ENCODE results near the gene PRKRA. TPM values are rescaled to one million over a fixed set of nuclear protein-coding genes. Genes with fewer than 3 reads are reported as not detected.

PRKRA gene
- total RNA-seq, 1 experiment from 2014 or later, result 49.8 TPM

- H3K4me2 ChIP-seq (ENCODE audit: low read length), result no peak overlapping the region
- ChIA-PET CTCF (interaction anchor here (2.3 kb wide), 1 partner anchor 15 kb away, joined by 9 read pairs; no protein-coding TSS in a partner anchor), POLR2A (no interaction called here), RAD21 (ENCODE audit: low non-redundant PET in 1 of 2, low total read pairs in 2 of 2, uncharacterized antibody in 2 of 2, unreplicated experiment in 2 of 2) (no interaction called here)
- H3K79me2 ChIP-seq (ENCODE audit: insufficient read depth, low read length), result no peaks in the 10 kb centered on the region
- no peak overlapping the region for H3K27ac ChIP-seq (ENCODE audit: low read depth, low read length)
- BruUV-seq (replicated peaks), result no TSS peak
- no peak overlapping the region for H3K4me3 ChIP-seq (replicated peaks in 1 of 2; ENCODE audit: low read depth in 1 of 2, low read length in 2 of 2)
- intact Hi-C loops (cut with micrococcal nuclease), result no loop called here
- ATAC-seq (no peak), DNase-seq (ENCODE audit: low read depth, low spot score) (no peak)
- no peak overlapping the region for H2AFZ ChIP-seq (ENCODE audit: low read depth, low read length, poor library complexity, severe bottlenecking)
- H3K27me3 ChIP-seq (ENCODE audit: insufficient read depth, low read length), result no peaks in the 10 kb centered on the region
- H4K20me1 ChIP-seq (ENCODE audit: insufficient read depth), result no peaks in the 10 kb centered on the region
- H3K4me1 ChIP-seq (ENCODE audit: control insufficient read depth in 1 of 2, insufficient read depth in 2 of 2, low read length in 2 of 2), result peaks cover 0 to 5% of the 10 kb centered on the region in 2 experiments; a peak in 1 of 4 replicates
- peaks cover 21 to 27% of the 10 kb centered on the region in 2 experiments for H3K36me3 ChIP-seq (ENCODE audit: control insufficient read depth in 1 of 2, insufficient read depth in 2 of 2, low read length in 2 of 2)
- no peak overlapping the region for H3K9ac ChIP-seq (ENCODE audit: low read length)
- no peak for TF ChIP-seq SRF (IDR thresholded peaks at IDR 0.05; ENCODE audit: low read depth)
- H3K9me2 ChIP-seq (ENCODE audit: insufficient read depth), result no peaks in the 10 kb centered on the region
- H3K9me3 ChIP-seq (ENCODE audit: control insufficient read depth in 1 of 2, insufficient read depth in 1 of 2, low read depth in 1 of 2, low read length in 2 of 2), result no peaks in the 10 kb centered on the region
Observed at GRCh38 chr2:178429336-178429735, 21.6 kb downstream of the PRKRA start.

GRCh38 chr2:178428396-178428806 lies 22.6 kb downstream of the PRKRA start:
- Histone ChIP-seq H3K4me2 (ENCODE audit: low read length) (no peak overlapping the region), H3K36me3 (ENCODE audit: control insufficient read depth in 1 of 2, insufficient read depth in 2 of 2, low read length in 2 of 2) (peaks cover 16 to 20% of the 10 kb centered on the region in 2 experiments), H3K27ac (ENCODE audit: low read depth, low read length) (no peak overlapping the region), H3K4me3 (replicated peaks in 1 of 2; ENCODE audit: low read depth in 1 of 2, low read length in 2 of 2) (no peak overlapping the region), H3K27me3 (ENCODE audit: insufficient read depth, low read length) (no peaks in the 10 kb centered on the region), H3K9me2 (ENCODE audit: insufficient read depth) (no peaks in the 10 kb centered on the region), H3K9ac (ENCODE audit: low read length) (no peak overlapping the region), H4K20me1 (ENCODE audit: insufficient read depth) (no peaks in the 10 kb centered on the region), H3K9me3 (ENCODE audit: control insufficient read depth in 1 of 2, insufficient read depth in 1 of 2, low read depth in 1 of 2, low read length in 2 of 2) (no peaks in the 10 kb centered on the region), H3K4me1 (ENCODE audit: control insufficient read depth in 1 of 2, insufficient read depth in 2 of 2, low read length in 2 of 2) (peaks cover 0 to 5% of the 10 kb centered on the region in 2 experiments; a peak in 1 of 4 replicates), H3K79me2 (ENCODE audit: insufficient read depth, low read length) (no peaks in the 10 kb centered on the region), H2AFZ (ENCODE audit: low read depth, low read length, poor library complexity, severe bottlenecking) (no peak overlapping the region)
- ChIA-PET CTCF (interaction anchor here (2.3 kb wide), 1 partner anchor 14 kb away, joined by 9 read pairs; no protein-coding TSS in a partner anchor), RAD21 (ENCODE audit: low non-redundant PET in 1 of 2, low total read pairs in 2 of 2, uncharacterized antibody in 2 of 2, unreplicated experiment in 2 of 2) (no interaction called here), POLR2A (no interaction called here)
- intact Hi-C loops (cut with micrococcal nuclease), result no loop called here
- DNase-seq (ENCODE audit: low read depth, low spot score) (no peak), ATAC-seq (no peak)
- BruUV-seq (replicated peaks), result no TSS peak
- TF ChIP-seq SIN3A (IDR thresholded peaks at IDR 0.05; ENCODE audit: low read depth), result no peak
- TF ChIP-seq ZBTB33 (IDR thresholded peaks at IDR 0.05; ENCODE audit: extremely low read depth, insufficient replicate concordance, low read length), result no peak
- TF ChIP-seq RAD21 (IDR thresholded peaks at IDR 0.05; ENCODE audit: low read depth), result no peak
- no peak for TF ChIP-seq EZH2 (IDR thresholded peaks at IDR 0.05)
- no peak for TF ChIP-seq FOSL1 (IDR thresholded peaks at IDR 0.05; ENCODE audit: low read depth)
- no peak for TF ChIP-seq POLR2A (IDR thresholded peaks at IDR 0.05; ENCODE audit: borderline replicate concordance, extremely low read depth, insufficient read depth, insufficient read length)
- no peak for TF ChIP-seq ATF3 (IDR thresholded peaks at IDR 0.05)
- TF ChIP-seq POLR2AphosphoS5 (IDR thresholded peaks at IDR 0.05; ENCODE audit: low read depth, low read length), result no peak
- TF ChIP-seq REST (IDR thresholded peaks at IDR 0.05; ENCODE audit: low read depth), result no peak
- no peak for TF ChIP-seq ZNF274 (IDR thresholded peaks at IDR 0.05; ENCODE audit: low read depth, low read length)
- no peak for TF ChIP-seq TCF7L2 (IDR thresholded peaks at IDR 0.05; ENCODE audit: borderline replicate concordance, extremely low read depth, insufficient read depth, insufficient read length)
- no peak for TF ChIP-seq CEBPB (IDR thresholded peaks at IDR 0.05; ENCODE audit: low read depth)
- TF ChIP-seq MAX (IDR thresholded peaks at IDR 0.05), result no peak
- TF ChIP-seq JUND (IDR thresholded peaks at IDR 0.05), result no peak
